ENCODE data around the gene LCN1. TPM values are rescaled to one million over a fixed set of nuclear protein-coding genes. Genes with fewer than 3 reads are reported as not detected.
"Not testable (repeated sequence)": the region's sequence is repeated elsewhere in the genome, so short reads cannot be mapped to it uniquely, and the experiment has no call there.

The LCN1 gene
- polyA plus RNA-seq, 3 donors, result not detected

- no peak overlapping the region for H3K27ac ChIP-seq (ENCODE audit: low read depth, low read length)
- 74 to 92% (median 89%) methylated on average over 29 to 31 of the region's 31 CpGs for WGBS, 3 donors
These were observed 5.9 kb upstream of the LCN1 start for GRCh38 chr9:135515083-135515951.

GRCh38 chr9:135516132-135516860 lies 4.9 kb upstream of the LCN1 start:
- H3K27ac ChIP-seq (ENCODE audit: low read depth, low read length), result no peak overlapping the region
- 55 to 61% (median 56%) methylated on average over 25 of the region's 25 CpGs for WGBS, 3 donors

GRCh38 chr9:135517407-135517822 lies 3.8 kb upstream of the LCN1 start:
- WGBS, 3 donors, result 85 to 93% (median 91%) methylated on average over 24 of the region's 24 CpGs
- H3K27ac ChIP-seq (ENCODE audit: low read depth, low read length), result no peak overlapping the region

- WGBS, 3 donors, result 82 to 94% (median 92%) methylated on average over 10 of the region's 10 CpGs
- no peak overlapping the region for H3K27ac ChIP-seq (ENCODE audit: low read depth, low read length)
These were observed 1.9 kb upstream of the LCN1 start for GRCh38 chr9:135519179-135519971.

GRCh38 chr9:135521608-135522095 lies 412 bp downstream of the LCN1 start:
- WGBS, 3 donors, result 71 to 87% (median 85%) methylated on average over 8 to 11 of the region's 11 CpGs
- H3K27ac ChIP-seq (ENCODE audit: low read depth, low read length), result no peak overlapping the region

- H3K27ac ChIP-seq (ENCODE audit: low read depth, low read length), result no peak overlapping the region
- WGBS, 3 donors, result 51 to 73% (median 71%) methylated on average over 16 of the region's 16 CpGs
These were observed 1.1 kb downstream of the LCN1 start for GRCh38 chr9:135522137-135522877.

- WGBS, 3 donors, result 50 to 71% (median 69%) methylated on average over 17 of the region's 17 CpGs
- H3K27ac ChIP-seq (ENCODE audit: low read depth, low read length), result no peak overlapping the region
These were observed 1.7 kb downstream of the LCN1 start for GRCh38 chr9:135522931-135523330.

GRCh38 chr9:135523521-135524129 lies 2.4 kb downstream of the LCN1 start:
- no peak overlapping the region for H3K27ac ChIP-seq (ENCODE audit: low read depth, low read length)
- 62 to 78% (median 76%) methylated on average over 20 to 21 of the region's 21 CpGs for WGBS, 3 donors

- 62 to 68% (median 63%) methylated on average over 27 of the region's 27 CpGs for WGBS, 3 donors
- H3K27ac ChIP-seq (ENCODE audit: low read depth, low read length), result no peak overlapping the region
These were observed 3.1 kb downstream of the LCN1 start for GRCh38 chr9:135524130-135524861.

- 67 to 86% (median 83%) methylated on average over 29 to 31 of the region's 31 CpGs for WGBS, 3 donors
- H3K27ac ChIP-seq (ENCODE audit: low read depth, low read length), result no peak overlapping the region
These were observed 4.2 kb downstream of the LCN1 start for GRCh38 chr9:135525241-135526088.

GRCh38 chr9:135526089-135526729 lies 5.0 kb downstream of the LCN1 start:
- no peak overlapping the region for H3K27ac ChIP-seq (ENCODE audit: low read depth, low read length)
- WGBS, 3 donors, result 58 to 80% (median 75%) methylated on average over 10 to 11 of the region's 11 CpGs

GRCh38 chr9:135526730-135527571 lies 5.7 kb downstream of the LCN1 start:
- 61 to 71% (median 67%) methylated on average over 29 to 30 of the region's 30 CpGs for WGBS, 3 donors
- no peak overlapping the region for H3K27ac ChIP-seq (ENCODE audit: low read depth, low read length)

GRCh38 chr9:135528842-135529435 lies 7.7 kb downstream of the LCN1 start:
- H3K27ac ChIP-seq (ENCODE audit: low read depth, low read length), result not testable (repeated sequence)
- WGBS, 3 donors, result 93 to 97% (median 96%) methylated on average over 10 of the region's 10 CpGs

- 64 to 78% (median 69%) methylated on average over 5 of the region's 5 CpGs for WGBS, 3 donors
These were observed 8.9 kb downstream of the LCN1 start for GRCh38 chr9:135530146-135530545.

More at GRCh38 chr9:135530146-135530545, 8.9 kb downstream of the LCN1 start:
- H3K27ac ChIP-seq (ENCODE audit: low read depth, low read length), result no peak overlapping the region

Data from adipose tissue (tissue), 3 donors.